K562 (cell line): ENCODE data around the gene KRT35. TPM values are rescaled to one million over a fixed set of nuclear protein-coding genes. Genes with fewer than 3 reads are reported as not detected.
A peak's percentile ranks its signal among the peaks of the same experiment; 100 is the strongest.

Source experiments
- ATAC-seq: fragments of 200-7000 bp; cut with Tn5 transposase; 3 replicates; pipeline ENCODE4 v1.9.1; 2020; ENCODE audit warnings: moderate library complexity
- BruUV-seq: library from RNA; stranded (reverse); fragments of 400-500 nt; replicated peaks from 2 replicates; lab custom pipeline; 2021; lab: Mats Ljungman, UMichigan
- CTCF ChIA-PET: fragments of 300-600 bp; formaldehyde crosslinking; extraction: SDS; loops from one replicate; lab custom pipeline; 2021; ENCODE audit warnings: low intra/inter-chr PET ratio; lab: Yijun Ruan, JAX
- POLR2A ChIA-PET: fragments of 300-600, 350-650 bp; sonication (Branson Sonifier 250); formaldehyde crosslinking; extraction: SDS; loops from one replicate; lab custom pipeline; 2021; ENCODE audit warnings: antibody characterized with exemption, inconsistent platforms; lab: Yijun Ruan, JAX
- DNase-seq, 4 experiments: peaks; one replicate each; pipeline versions ENCODE4 v3.0.0 to v3.0.0-alpha.2; 2011 to 2018; ENCODE audit warnings: low spot score in 3 of 4, mixed read lengths in 3 of 4; ENCODE audit errors: extremely low read depth in 1 of 4
- FAIRE-seq: peaks from 2 replicates; lab custom pipeline; 2011; peaks lifted over from hg19 to GRCh38; lab: Jason Lieb, UNC
- H2AFZ ChIP-seq: 2 replicates; pipeline ENCODE4 v1.6.0; 2011; ENCODE audit warnings: low read depth, low read length, control low read depth, inconsistent platforms
- H3K27ac ChIP-seq: fragments of 200-600 bp; 3 replicates; pipeline ENCODE4 v1.8.0; 2011; ENCODE audit warnings: low read depth, mild to moderate bottlenecking, control low read depth, inconsistent platforms, low read length, moderate library complexity, mixed read lengths; ENCODE audit errors: extremely low read depth
- H3K27me3 ChIP-seq, 2 experiments: fragments of 300-600 bp in 1 of 2; 2 replicates in 1 of 2; 3 replicates in 1 of 2; pipeline versions ENCODE4 v1.6.0 to v1.8.0; 2011; ENCODE audit warnings: inconsistent platforms in 2 of 2, low read length in 2 of 2, mild to moderate bottlenecking in 1 of 2, mixed read lengths in 1 of 2, moderate library complexity in 1 of 2; ENCODE audit not compliant: control insufficient read depth in 2 of 2, insufficient read depth in 2 of 2
- H3K36me3 ChIP-seq: fragments of 300-600 bp; 3 replicates; pipeline ENCODE4 v1.8.0; 2011; ENCODE audit warnings: mild to moderate bottlenecking, low read length, inconsistent platforms; ENCODE audit not compliant: control insufficient read depth, insufficient read depth
- H3K4me1 ChIP-seq, 2 experiments: fragments of 200-600 bp in 1 of 2; replicated peaks in 1 of 2; 2 replicates in 1 of 2; 3 replicates in 1 of 2; pipeline versions ENCODE4 v1.5.1 to v1.8.0; 2011; ENCODE audit warnings: inconsistent platforms in 2 of 2, low read length in 2 of 2, mild to moderate bottlenecking in 1 of 2, mixed read lengths in 1 of 2, moderate library complexity in 1 of 2; ENCODE audit not compliant: control insufficient read depth in 2 of 2, insufficient read depth in 2 of 2
- H3K4me2 ChIP-seq: 2 replicates; pipeline ENCODE4 v1.6.1; 2011; ENCODE audit warnings: low read length, control low read depth, inconsistent platforms, mixed read lengths; ENCODE audit not compliant: insufficient read depth
- H3K4me3 ChIP-seq: fragments of 200-600 bp; sonication (generic), shearing (Covaris generic); 2 replicates; pipeline ENCODE4 v1.5.1; 2016; ENCODE audit warnings: control low read depth, inconsistent platforms
- H3K79me2 ChIP-seq: fragments of 200-600 bp; 3 replicates; pipeline ENCODE4 v1.8.0; 2011; ENCODE audit warnings: low read length, inconsistent platforms; ENCODE audit not compliant: control insufficient read depth, insufficient read depth
- H3K9ac ChIP-seq, 2 experiments: 2 replicates each; pipeline versions ENCODE4 v1.6.0 to v1.6.1; 2011; ENCODE audit warnings: low read depth in 2 of 2, low read length in 2 of 2, control low read depth in 1 of 2, inconsistent platforms in 1 of 2, mild to moderate bottlenecking in 1 of 2, mixed read lengths in 1 of 2; ENCODE audit not compliant: insufficient read depth in 1 of 2
- H3K9me1 ChIP-seq: one replicate; pipeline ENCODE4 v1.6.0; 2011; ENCODE audit warnings: inconsistent platforms, mild to moderate bottlenecking, low read length, moderate library complexity; ENCODE audit not compliant: control insufficient read depth, insufficient read depth
- H3K9me3 ChIP-seq: replicated peaks from 2 replicates; pipeline ENCODE4 v1.5.1; 2011; ENCODE audit warnings: low read depth, low read length, inconsistent platforms; ENCODE audit not compliant: control insufficient read depth, insufficient read depth
- H4K20me1 ChIP-seq: replicated peaks from 2 replicates; pipeline ENCODE4 v1.6.1; 2011; ENCODE audit warnings: low read length, inconsistent platforms, mixed read lengths; ENCODE audit not compliant: control insufficient read depth, insufficient read depth
- BMI1 ChIP-seq: fragments of 150-350 bp; IDR thresholded peaks from 2 replicates; pipeline ENCODE4 v1.6.1; 2014; ENCODE audit warnings: low read length
- CBFA2T2 ChIP-seq: fragments of 450-650 bp; conservative IDR thresholded peaks from 2 replicates; pipeline ENCODE4 v1.6.1; 2017; ENCODE audit warnings: mild to moderate bottlenecking
- CREM ChIP-seq: IDR thresholded peaks from 2 replicates; pipeline ENCODE4 v1.6.1; 2014; ENCODE audit warnings: antibody characterized with exemption, low read depth
- DIDO1 ChIP-seq: fragments of 450-650 bp; IDR thresholded peaks from 2 replicates; pipeline ENCODE4 v1.6.1; 2016; ENCODE audit warnings: low read depth, missing biosample characterization, missing genetic modification characterization
- DPF2 ChIP-seq: fragments of 450-650 bp; IDR thresholded peaks from 2 replicates; pipeline ENCODE4 v1.6.1; 2016
- FOXA1 ChIP-seq: fragments of 450-650 bp; IDR thresholded peaks from 2 replicates; pipeline ENCODE4 v1.6.1; 2016; ENCODE audit warnings: mild to moderate bottlenecking, borderline replicate concordance
- GABPB2 ChIP-seq: fragments of 250-450 bp; sonication (Bioruptor Pico); conservative IDR thresholded peaks from 2 replicates; pipeline ENCODE4 v1.5.1; 2021; ENCODE audit warnings: mild to moderate bottlenecking
- KDM2B ChIP-seq: fragments of 250-450 bp; sonication (Bioruptor Pico); IDR thresholded peaks from 2 replicates; pipeline ENCODE4 v1.8.0; 2021; ENCODE audit warnings: mild to moderate bottlenecking, moderate library complexity
- RFX7 ChIP-seq: fragments of 250-450 bp; sonication (Bioruptor Pico); IDR thresholded peaks from 2 replicates; pipeline ENCODE4 v1.5.1; 2021; ENCODE audit warnings: mild to moderate bottlenecking
- ZC3H11A ChIP-seq: IDR thresholded peaks from 2 replicates; pipeline ENCODE4 v1.6.1; 2012; ENCODE audit warnings: low read depth, low read length, improper control_type of control experiment
- ZNF282 ChIP-seq: sonication (generic); formaldehyde crosslinking; IDR thresholded peaks from 2 replicates; pipeline ENCODE4 v1.8.1; 2023; ENCODE audit warnings: missing genetic modification reagents
- ZNF436 ChIP-seq: fragments of 250-450, 450-650 bp; sonication (Bioruptor Pico); formaldehyde crosslinking; IDR thresholded peaks from 2 replicates; pipeline ENCODE4 v1.7.0; 2020; ENCODE audit warnings: mild to moderate bottlenecking
- WGBS: fragments of 100-300 bp; shearing (Covaris generic); methylation state at CpG from one replicate; pipeline ENCODE4 v1.1.6; 2016; ENCODE audit warnings: low coverage, mixed read lengths; ENCODE audit not compliant: insufficient coverage; ENCODE audit errors: missing lambda C conversion rate; 5-methylcytosine and 5-hydroxymethylcytosine counted together
- in situ Hi-C: fragments of 300-500 bp; cut with MboI; formaldehyde crosslinking; loops from 4 replicates; pipeline ENCODE4 v1.15.0; 2018; ENCODE audit warnings: inconsistent platforms, mixed read lengths
- intact Hi-C: fragments of 100-400 bp; cut with micrococcal nuclease; formaldehyde crosslinking; loops from 2 replicates; pipeline ENCODE4 v1.14.2; 2022
- polyA plus RNA-seq, 8 experiments: library from polyadenylated mRNA; depleted of rRNA in 4 of 8; stranded (reverse) in 5 of 8; unstranded in 3 of 8; fragments of >200 nt; fragmentation: Nextera tagmentation in 2 of 8; fragmentation: Illumina TruSeq in 1 of 8; extraction: Ambion mirVana in 2 of 8; extraction: Trizol in 1 of 8; gene quantifications; 2 replicates each; pipeline versions ENCODE4 v1.2.1 to v1.2.3, GENCODE V29; 2011 to 2014; ENCODE audit warnings: inconsistent platforms in 1 of 8, missing spikeins in 1 of 8
- total RNA-seq, 7 experiments: library from RNA; depleted of rRNA in 6 of 7; stranded (reverse); fragments of >200 nt in 6 of 7; fragmentation: Illumina TruSeq in 2 of 7; extraction: Trizol in 2 of 7; gene quantifications; 2 replicates each; pipeline versions ENCODE4 v1.2.1 to v1.2.3, GENCODE V29; 2011 to 2021; ENCODE audit warnings: low replicate concordance in 1 of 7
- TF ChIP-seq, protein P1 (sequence below): fragments of 450-650 bp; formaldehyde crosslinking; IDR thresholded peaks from 2 replicates; pipeline ENCODE4 v1.4.0; 2020; ENCODE audit warnings: mild to moderate bottlenecking, mixed read lengths
- TF ChIP-seq, protein P2 (sequence below): sonication (generic); formaldehyde crosslinking; IDR thresholded peaks from 2 replicates; pipeline ENCODE4 v1.5.0; 2020; ENCODE audit warnings: missing genetic modification reagents
- TF ChIP-seq, protein P3 (sequence below): fragments of 450-650 bp; formaldehyde crosslinking; IDR thresholded peaks from 2 replicates; pipeline ENCODE4 v1.4.0; 2020; ENCODE audit warnings: mild to moderate bottlenecking, moderate library complexity
- TF ChIP-seq, protein P4 (sequence below): fragments of 250-450 bp; sonication (Bioruptor Pico); IDR thresholded peaks from 2 replicates; pipeline ENCODE4 v1.4.0; 2020; ENCODE audit warnings: mild to moderate bottlenecking, moderate library complexity, borderline replicate concordance

Gene KRT35
- total and polyA plus RNA-seq, 9 of the 15 experiments (the other 6 are each of a cell fraction or from before 2014, with no cell fraction given) = not detected

DNA sequence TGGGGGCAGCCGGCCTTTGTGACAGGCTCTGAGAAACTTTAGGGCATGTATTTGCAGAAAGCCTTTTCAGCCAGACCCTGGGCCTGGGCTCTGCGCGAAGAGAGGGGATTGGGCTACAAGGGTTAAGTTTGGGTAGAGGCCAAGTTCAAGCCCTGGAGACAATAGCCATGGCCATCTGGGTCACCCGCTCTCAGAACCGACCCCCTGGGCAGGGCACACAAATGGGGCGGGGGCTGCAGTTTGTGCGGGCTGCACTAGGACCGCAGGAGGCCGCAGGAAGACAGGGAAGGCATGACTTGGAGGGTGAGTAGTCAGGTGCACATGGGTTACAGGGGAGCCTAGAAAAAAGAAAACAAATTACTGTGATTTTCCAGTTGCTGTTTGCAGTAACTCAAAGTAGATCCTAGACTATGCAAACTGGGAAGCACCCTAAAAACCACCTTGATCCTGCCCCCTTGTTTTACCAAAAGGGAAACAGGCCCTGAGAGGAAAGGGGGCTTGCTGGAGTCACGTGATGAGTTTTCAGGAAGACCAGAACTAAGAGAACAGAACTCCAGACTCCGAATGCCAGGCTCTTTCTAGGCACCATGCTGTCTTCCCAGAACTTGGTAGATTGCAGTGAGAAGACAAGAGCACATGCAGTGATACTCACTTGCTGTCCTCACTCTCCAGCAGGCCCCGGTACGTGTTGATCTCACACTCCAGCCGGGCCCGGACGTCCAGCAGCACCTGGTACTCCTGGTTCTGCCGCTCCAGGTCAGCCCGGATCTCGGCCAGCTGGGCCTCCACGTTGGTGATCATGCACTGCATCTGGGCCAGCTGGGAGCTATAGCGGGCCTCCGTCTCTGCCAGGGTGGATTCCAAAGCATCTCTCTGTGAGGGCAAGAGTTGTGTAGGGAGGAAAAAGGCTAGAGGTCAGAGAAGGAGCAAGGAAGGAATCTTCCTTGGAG, 3.8 kb downstream of the KRT35 start:
- H3K9ac ChIP-seq = no peak overlapping the region
- H3K4me2 ChIP-seq = no peak overlapping the region
- DNase-seq = no peak
- WGBS = 9% methylated on average over 20 of the region's 22 CpGs
- H4K20me1 ChIP-seq = peaks cover 3% of the 10 kb centered on the region; the same call in 1 of the 2 replicates
- no peak overlapping the region for H2AFZ ChIP-seq
- no peak overlapping the region for H3K27ac ChIP-seq
- in situ Hi-C loops = no loop called here
- H3K79me2 ChIP-seq = no peaks in the 10 kb centered on the region
- peak; percentile 29 for FAIRE-seq
- intact Hi-C loops = no loop called here
- no peaks in the 10 kb centered on the region for H3K9me1 ChIP-seq
- no peak for ATAC-seq
- BruUV-seq = no TSS peak
- no peaks in the 10 kb centered on the region for H3K36me3 ChIP-seq
- POLR2A ChIA-PET = interaction anchor here (0.6 kb wide), 2 partner anchors 145 to 353 kb away, joined by 4 read pairs; partner anchors contain the start of gene KRTAP4-12
- peaks cover 3 to 4% of the 10 kb centered on the region in 2 experiments; a peak in 2 of 5 replicates for H3K4me1 ChIP-seq
- H3K27me3 ChIP-seq = peaks cover 14 to 76% of the 10 kb centered on the region in 2 experiments
- no peaks in the 10 kb centered on the region for H3K9me3 ChIP-seq
- CTCF ChIA-PET = no interaction called here
- no peak overlapping the region for H3K4me3 ChIP-seq
- TF ChIP-seq GABPB2 (CRISPR knock-in tag) (no peak), BMI1 (no peak), FOXA1 (no peak), KDM2B (CRISPR knock-in tag) (no peak), ZC3H11A (no peak), CREM (no peak), ZNF282 (CRISPR knock-in tag) (no peak), DPF2 (no peak), ZNF436 (no peak), DIDO1 (tag) (no peak), CBFA2T2 (0 out of 2 replicates have a peak, but pooled peaks have one; percentile 5), RFX7 (CRISPR knock-in tag) (no peak)
- TF ChIP-seq, protein P1, sequence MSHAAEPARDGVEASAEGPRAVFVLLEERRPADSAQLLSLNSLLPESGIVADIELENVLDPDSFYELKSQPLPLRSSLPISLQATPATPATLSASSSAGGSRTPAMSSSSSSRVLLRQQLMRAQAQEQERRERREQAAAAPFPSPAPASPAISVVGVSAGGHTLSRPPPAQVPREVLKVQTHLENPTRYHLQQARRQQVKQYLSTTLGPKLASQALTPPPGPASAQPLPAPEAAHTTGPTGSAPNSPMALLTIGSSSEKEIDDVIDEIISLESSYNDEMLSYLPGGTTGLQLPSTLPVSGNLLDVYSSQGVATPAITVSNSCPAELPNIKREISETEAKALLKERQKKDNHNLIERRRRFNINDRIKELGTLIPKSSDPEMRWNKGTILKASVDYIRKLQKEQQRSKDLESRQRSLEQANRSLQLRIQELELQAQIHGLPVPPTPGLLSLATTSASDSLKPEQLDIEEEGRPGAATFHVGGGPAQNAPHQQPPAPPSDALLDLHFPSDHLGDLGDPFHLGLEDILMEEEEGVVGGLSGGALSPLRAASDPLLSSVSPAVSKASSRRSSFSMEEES (CRISPR knock-in tag) = peak; percentile 64
- TF ChIP-seq, protein P2, sequence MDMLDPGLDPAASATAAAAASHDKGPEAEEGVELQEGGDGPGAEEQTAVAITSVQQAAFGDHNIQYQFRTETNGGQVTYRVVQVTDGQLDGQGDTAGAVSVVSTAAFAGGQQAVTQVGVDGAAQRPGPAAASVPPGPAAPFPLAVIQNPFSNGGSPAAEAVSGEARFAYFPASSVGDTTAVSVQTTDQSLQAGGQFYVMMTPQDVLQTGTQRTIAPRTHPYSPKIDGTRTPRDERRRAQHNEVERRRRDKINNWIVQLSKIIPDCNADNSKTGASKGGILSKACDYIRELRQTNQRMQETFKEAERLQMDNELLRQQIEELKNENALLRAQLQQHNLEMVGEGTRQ = 0 out of 2 replicates have a peak, but pooled peaks have one; percentile 20
- TF ChIP-seq, protein P3, sequence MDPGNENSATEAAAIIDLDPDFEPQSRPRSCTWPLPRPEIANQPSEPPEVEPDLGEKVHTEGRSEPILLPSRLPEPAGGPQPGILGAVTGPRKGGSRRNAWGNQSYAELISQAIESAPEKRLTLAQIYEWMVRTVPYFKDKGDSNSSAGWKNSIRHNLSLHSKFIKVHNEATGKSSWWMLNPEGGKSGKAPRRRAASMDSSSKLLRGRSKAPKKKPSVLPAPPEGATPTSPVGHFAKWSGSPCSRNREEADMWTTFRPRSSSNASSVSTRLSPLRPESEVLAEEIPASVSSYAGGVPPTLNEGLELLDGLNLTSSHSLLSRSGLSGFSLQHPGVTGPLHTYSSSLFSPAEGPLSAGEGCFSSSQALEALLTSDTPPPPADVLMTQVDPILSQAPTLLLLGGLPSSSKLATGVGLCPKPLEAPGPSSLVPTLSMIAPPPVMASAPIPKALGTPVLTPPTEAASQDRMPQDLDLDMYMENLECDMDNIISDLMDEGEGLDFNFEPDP = no peak
- TF ChIP-seq, protein P4, sequence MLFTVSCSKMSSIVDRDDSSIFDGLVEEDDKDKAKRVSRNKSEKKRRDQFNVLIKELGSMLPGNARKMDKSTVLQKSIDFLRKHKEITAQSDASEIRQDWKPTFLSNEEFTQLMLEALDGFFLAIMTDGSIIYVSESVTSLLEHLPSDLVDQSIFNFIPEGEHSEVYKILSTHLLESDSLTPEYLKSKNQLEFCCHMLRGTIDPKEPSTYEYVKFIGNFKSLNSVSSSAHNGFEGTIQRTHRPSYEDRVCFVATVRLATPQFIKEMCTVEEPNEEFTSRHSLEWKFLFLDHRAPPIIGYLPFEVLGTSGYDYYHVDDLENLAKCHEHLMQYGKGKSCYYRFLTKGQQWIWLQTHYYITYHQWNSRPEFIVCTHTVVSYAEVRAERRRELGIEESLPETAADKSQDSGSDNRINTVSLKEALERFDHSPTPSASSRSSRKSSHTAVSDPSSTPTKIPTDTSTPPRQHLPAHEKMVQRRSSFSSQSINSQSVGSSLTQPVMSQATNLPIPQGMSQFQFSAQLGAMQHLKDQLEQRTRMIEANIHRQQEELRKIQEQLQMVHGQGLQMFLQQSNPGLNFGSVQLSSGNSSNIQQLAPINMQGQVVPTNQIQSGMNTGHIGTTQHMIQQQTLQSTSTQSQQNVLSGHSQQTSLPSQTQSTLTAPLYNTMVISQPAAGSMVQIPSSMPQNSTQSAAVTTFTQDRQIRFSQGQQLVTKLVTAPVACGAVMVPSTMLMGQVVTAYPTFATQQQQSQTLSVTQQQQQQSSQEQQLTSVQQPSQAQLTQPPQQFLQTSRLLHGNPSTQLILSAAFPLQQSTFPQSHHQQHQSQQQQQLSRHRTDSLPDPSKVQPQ (CRISPR knock-in tag) = no peak
